BE2C (cell line): ENCODE measurements around the gene MBD5.

Experiments used
- DNase-seq: peaks from one replicate; pipeline ENCODE4 v3.0.0-alpha.2; 2020
- H3K27me3 ChIP-seq: fragments of 250-450 bp; sonication (Bioruptor Pico); 2 replicates; pipeline ENCODE4 v1.5.1; 2020; ENCODE audit warnings: mild to moderate bottlenecking
- H3K36me3 ChIP-seq: fragments of 250-450 bp; sonication (Bioruptor Pico); 2 replicates; pipeline ENCODE4 v1.5.1; 2020; ENCODE audit warnings: mild to moderate bottlenecking
- H3K4me1 ChIP-seq: fragments of 250-450 bp; sonication (Bioruptor Pico); 2 replicates; pipeline ENCODE4 v1.5.1; 2020
- H3K4me3 ChIP-seq: 2 replicates; pipeline ENCODE4 v1.5.1; 2011; ENCODE audit warnings: low read depth, low read length
- H3K9me3 ChIP-seq: fragments of 250-450 bp; sonication (Bioruptor Pico); 2 replicates; pipeline ENCODE4 v1.5.1; 2020
- TF ChIP-seq, protein P1 (sequence below): IDR thresholded peaks from 2 replicates; pipeline ENCODE4 v1.5.1; 2012; ENCODE audit warnings: mild to moderate bottlenecking, low read depth, low read length

MBD5 gene

DNA sequence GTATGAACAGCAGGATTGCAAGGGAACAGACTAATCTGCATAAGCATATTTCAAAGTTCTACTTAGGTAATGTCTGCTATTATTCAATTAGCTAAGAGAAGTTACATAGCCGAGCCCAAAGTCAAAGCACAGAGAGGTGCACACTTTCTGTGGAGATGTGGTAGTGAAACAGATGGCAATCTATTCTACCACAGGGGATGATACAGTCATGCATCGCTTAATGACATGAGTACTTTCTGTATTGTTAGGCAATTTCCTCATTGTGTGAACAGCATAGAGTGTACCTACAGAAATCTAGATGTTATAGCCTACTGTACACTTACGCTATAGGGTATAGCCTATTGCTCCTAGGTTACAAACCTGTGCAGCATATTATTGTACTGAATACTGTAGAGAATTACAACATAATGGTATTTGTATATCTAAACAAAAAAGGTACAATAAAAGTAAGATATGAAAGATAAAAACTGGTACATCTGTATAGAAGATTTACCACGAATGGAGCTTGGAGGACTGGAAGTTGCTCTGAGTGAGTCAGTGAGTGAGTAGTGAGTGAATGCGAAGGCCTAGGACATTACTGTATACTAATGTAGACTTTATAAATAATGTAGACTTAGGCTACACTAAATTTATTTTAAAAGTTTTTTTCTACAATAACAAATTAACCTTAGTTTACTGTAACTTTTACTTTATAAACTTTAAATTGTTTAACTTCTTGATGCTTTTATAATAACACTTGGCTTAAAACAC lies 197.6 kb downstream of the MBD5 start:
- no peak for DNase-seq
- H3K36me3 ChIP-seq, result no peaks in the 10 kb centered on the region
- H3K27me3 ChIP-seq, result no peaks in the 10 kb centered on the region
- no peak overlapping the region for H3K4me3 ChIP-seq
- no peaks in the 10 kb centered on the region for H3K9me3 ChIP-seq
- no peaks in the 10 kb centered on the region for H3K4me1 ChIP-seq
- TF ChIP-seq, protein P1, sequence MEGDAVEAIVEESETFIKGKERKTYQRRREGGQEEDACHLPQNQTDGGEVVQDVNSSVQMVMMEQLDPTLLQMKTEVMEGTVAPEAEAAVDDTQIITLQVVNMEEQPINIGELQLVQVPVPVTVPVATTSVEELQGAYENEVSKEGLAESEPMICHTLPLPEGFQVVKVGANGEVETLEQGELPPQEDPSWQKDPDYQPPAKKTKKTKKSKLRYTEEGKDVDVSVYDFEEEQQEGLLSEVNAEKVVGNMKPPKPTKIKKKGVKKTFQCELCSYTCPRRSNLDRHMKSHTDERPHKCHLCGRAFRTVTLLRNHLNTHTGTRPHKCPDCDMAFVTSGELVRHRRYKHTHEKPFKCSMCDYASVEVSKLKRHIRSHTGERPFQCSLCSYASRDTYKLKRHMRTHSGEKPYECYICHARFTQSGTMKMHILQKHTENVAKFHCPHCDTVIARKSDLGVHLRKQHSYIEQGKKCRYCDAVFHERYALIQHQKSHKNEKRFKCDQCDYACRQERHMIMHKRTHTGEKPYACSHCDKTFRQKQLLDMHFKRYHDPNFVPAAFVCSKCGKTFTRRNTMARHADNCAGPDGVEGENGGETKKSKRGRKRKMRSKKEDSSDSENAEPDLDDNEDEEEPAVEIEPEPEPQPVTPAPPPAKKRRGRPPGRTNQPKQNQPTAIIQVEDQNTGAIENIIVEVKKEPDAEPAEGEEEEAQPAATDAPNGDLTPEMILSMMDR, result no peak

DNA sequence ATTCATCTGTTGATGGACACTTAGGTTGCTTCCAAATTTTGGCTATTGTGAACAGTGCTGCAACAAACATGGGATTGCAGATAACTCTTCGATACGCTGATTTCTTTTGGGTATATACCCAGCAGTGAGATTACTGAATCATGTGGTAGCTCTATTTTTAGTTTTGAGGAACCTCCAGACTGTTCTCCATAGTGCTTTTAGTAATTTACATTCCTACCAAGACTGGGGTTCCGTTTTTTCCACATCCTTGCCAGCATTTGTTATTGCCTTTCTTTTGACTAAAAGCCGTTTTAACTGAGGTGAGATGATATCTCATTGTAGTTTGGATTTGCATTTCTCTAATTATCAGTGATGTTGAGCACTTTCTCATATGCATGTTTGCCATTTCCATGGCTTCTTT lies 200.3 kb downstream of the MBD5 start:
- H3K9me3 ChIP-seq, result no peaks in the 10 kb centered on the region
- no peak overlapping the region for H3K4me3 ChIP-seq
- no peaks in the 10 kb centered on the region for H3K4me1 ChIP-seq
- H3K27me3 ChIP-seq, result no peaks in the 10 kb centered on the region
- no peak for DNase-seq
- H3K36me3 ChIP-seq, result no peaks in the 10 kb centered on the region
- TF ChIP-seq, protein P1, result no peak

DNA sequence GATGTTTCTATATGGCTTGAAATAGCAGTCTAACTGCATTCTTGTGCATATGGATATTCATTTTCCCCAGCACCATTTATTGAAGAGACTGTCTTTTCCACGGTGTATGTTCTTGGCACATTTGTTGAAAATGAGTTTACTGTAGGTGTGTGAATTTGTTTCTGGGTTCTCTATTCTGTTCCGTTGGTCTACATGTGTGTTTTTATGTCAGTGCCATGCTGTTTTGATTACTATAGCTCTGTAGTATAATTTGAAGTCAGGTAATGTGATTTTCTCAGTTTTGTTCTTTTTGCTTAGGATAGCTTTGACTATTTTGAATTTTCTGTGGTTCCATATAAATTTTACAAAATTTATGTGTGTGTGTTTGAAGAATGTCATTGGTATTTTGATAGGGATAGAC lies 201.0 kb downstream of the MBD5 start:
- Histone ChIP-seq H3K4me3 (no peak overlapping the region), H3K9me3 (no peaks in the 10 kb centered on the region), H3K36me3 (no peaks in the 10 kb centered on the region), H3K27me3 (no peaks in the 10 kb centered on the region), H3K4me1 (no peaks in the 10 kb centered on the region)
- TF ChIP-seq, protein P1, result no peak
- DNase-seq, result no peak

DNA sequence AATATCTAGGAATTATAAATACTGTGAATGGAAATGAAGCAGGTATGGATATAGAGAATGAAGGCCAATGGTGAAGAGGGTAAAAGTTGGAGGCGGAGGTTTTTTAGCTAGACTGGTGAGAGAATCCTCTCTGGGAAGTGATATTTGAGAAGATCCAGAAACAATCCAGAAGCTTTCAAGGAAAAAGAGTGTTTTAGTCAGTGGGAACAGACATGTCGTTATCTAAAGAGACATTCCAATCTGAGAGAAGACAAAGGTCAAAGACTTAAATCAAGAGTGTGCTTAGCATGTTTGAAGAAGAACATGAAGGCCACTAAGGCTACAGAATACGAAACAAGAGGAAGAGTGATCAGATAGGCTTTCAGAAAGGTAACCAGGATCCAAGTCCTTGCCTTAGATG lies 211.0 kb downstream of the MBD5 start:
- TF ChIP-seq, protein P1, result no peak
- H3K36me3 ChIP-seq, result no peaks in the 10 kb centered on the region
- no peaks in the 10 kb centered on the region for H3K27me3 ChIP-seq
- no peaks in the 10 kb centered on the region for H3K9me3 ChIP-seq
- no peaks in the 10 kb centered on the region for H3K4me1 ChIP-seq
- no peak for DNase-seq
- H3K4me3 ChIP-seq, result no peak overlapping the region

DNA sequence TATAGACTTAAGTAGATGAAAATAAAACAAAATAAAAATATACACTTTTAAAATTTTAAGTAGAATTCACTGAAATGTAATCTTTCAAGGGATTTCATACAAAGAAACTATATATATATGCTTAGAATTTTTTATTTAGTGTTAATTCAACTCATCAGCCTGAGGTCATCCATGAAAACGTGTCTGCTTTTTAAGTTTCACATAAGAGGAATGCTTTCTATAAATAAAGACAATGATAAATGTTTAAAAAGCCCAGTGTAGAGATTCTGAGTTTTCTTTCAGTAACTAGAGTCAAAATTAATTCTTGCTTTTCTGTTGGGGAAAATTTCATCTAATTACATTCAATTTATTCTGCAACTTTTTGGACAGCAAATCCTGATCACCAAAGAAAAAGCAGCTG lies 213.3 kb downstream of the MBD5 start:
- H3K9me3 ChIP-seq, result no peaks in the 10 kb centered on the region
- TF ChIP-seq, protein P1, result no peak
- DNase-seq, result no peak
- no peaks in the 10 kb centered on the region for H3K27me3 ChIP-seq
- no peaks in the 10 kb centered on the region for H3K4me1 ChIP-seq
- H3K4me3 ChIP-seq, result no peak overlapping the region
- H3K36me3 ChIP-seq, result no peaks in the 10 kb centered on the region

DNA sequence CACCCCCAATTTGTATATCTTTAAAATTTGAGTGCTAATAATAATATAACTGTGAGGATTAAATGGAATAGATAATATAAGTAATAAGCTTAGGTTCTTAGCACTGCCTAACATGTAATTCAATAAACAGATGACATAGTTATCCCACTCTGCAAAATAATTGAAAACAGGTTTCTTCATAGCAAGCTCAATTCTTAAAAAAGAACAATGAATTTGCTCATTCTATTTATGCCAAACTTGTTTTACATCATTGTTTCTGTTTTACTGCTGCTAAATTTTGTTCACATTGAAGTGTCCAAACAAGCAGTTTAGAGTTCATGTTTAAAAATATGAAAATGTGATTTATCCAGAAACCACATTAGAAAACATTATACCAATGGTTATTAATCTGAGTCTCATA lies 217.0 kb downstream of the MBD5 start:
- Histone ChIP-seq H3K36me3 (no peaks in the 10 kb centered on the region), H3K4me1 (no peaks in the 10 kb centered on the region), H3K9me3 (no peaks in the 10 kb centered on the region), H3K4me3 (no peak overlapping the region), H3K27me3 (no peaks in the 10 kb centered on the region)
- TF ChIP-seq, protein P1, result no peak
- no peak for DNase-seq
